HepG2 (cell line): ENCODE measurements around the gene TMEM260. TPM values are rescaled to one million over a fixed set of nuclear protein-coding genes. Genes with fewer than 3 reads are reported as not detected.

ENCODE experiments used
- FOXA1 ChIP-seq, 2 experiments: fragments of 450-650 bp in 1 of 2; sonication (generic) in 1 of 2; formaldehyde crosslinking in 1 of 2; IDR thresholded peaks; 2 replicates each; pipeline versions ENCODE4 v1.4.0 to v1.6.1; 2016 to 2020; ENCODE audit warnings: missing genetic modification reagents in 1 of 2
- FOXJ3 ChIP-seq: sonication (generic); formaldehyde crosslinking; IDR thresholded peaks from 2 replicates; pipeline ENCODE4 v1.4.0; 2020; ENCODE audit warnings: missing genetic modification reagents, mild to moderate bottlenecking, borderline replicate concordance
- HNRNPK ChIP-seq: fragments of 200-400 bp; formaldehyde crosslinking; IDR thresholded peaks from 2 replicates; pipeline ENCODE4 v1.6.1; 2018; ENCODE audit warnings: low read length, low read depth, moderate library complexity, mild to moderate bottlenecking; ENCODE audit not compliant: poor library complexity, severe bottlenecking
- MXD3 ChIP-seq: IDR thresholded peaks from 2 replicates; pipeline ENCODE4 v1.6.1; 2016; ENCODE audit warnings: mild to moderate bottlenecking, missing biosample characterization, missing genetic modification reagents
- PAX8 ChIP-seq: sonication (generic); formaldehyde crosslinking; IDR thresholded peaks from 2 replicates; pipeline ENCODE4 v1.8.0; 2022; ENCODE audit warnings: mild to moderate bottlenecking, missing genetic modification reagents, borderline replicate concordance
- TARDBP ChIP-seq: sonication (generic); formaldehyde crosslinking; IDR thresholded peaks from 2 replicates; pipeline ENCODE4 v1.8.0; 2022; ENCODE audit warnings: mild to moderate bottlenecking, missing genetic modification reagents
- ZBTB42 ChIP-seq: sonication (generic); formaldehyde crosslinking; IDR thresholded peaks from 2 replicates; pipeline ENCODE4 v1.5.0; 2020; ENCODE audit warnings: mild to moderate bottlenecking, missing genetic modification reagents
- ZNF362 ChIP-seq: sonication (generic); formaldehyde crosslinking; IDR thresholded peaks from 2 replicates; pipeline ENCODE4 v1.4.0; 2020; ENCODE audit warnings: missing genetic modification reagents, mild to moderate bottlenecking, borderline replicate concordance
- ZNF430 ChIP-seq: sonication (generic); formaldehyde crosslinking; IDR thresholded peaks from 2 replicates; pipeline ENCODE4 v1.9.0; 2021; ENCODE audit warnings: mild to moderate bottlenecking, missing genetic modification reagents
- ZNF780A ChIP-seq: sonication (generic); formaldehyde crosslinking; IDR thresholded peaks from 2 replicates; pipeline ENCODE4 v1.8.0; 2022; ENCODE audit warnings: mild to moderate bottlenecking, missing genetic modification reagents, moderate library complexity
- ZNF782 ChIP-seq: sonication (generic); formaldehyde crosslinking; IDR thresholded peaks from 2 replicates; pipeline ENCODE4 v1.4.0; 2020; ENCODE audit warnings: missing genetic modification reagents, mild to moderate bottlenecking, borderline replicate concordance
- polyA plus RNA-seq, 8 experiments: library from polyadenylated mRNA; depleted of rRNA in 3 of 8; stranded (reverse) in 7 of 8; unstranded in 1 of 8; fragments of >200 nt; fragmentation: Illumina TruSeq in 4 of 8; extraction: Trizol in 4 of 8; gene quantifications; 2 replicates each; pipeline versions ENCODE4 v1.2.1 to v1.2.3, GENCODE V29; 2011 to 2016; ENCODE audit warnings: low read depth in 4 of 8, missing spikeins in 1 of 8, mixed read lengths in 1 of 8; ENCODE audit not compliant: insufficient read depth in 1 of 8
- total RNA-seq, 5 experiments: library from RNA; depleted of rRNA; stranded (reverse); fragments of >200 nt; fragmentation: Illumina TruSeq; extraction: Trizol; gene quantifications; 2 replicates each; pipeline ENCODE4 v1.2.3, GENCODE V29; 2016; ENCODE audit warnings: low read depth in 1 of 5
- TF ChIP-seq, protein P1 (sequence below), 2 experiments: IDR thresholded peaks; 2 replicates each; pipeline ENCODE4 v1.6.1; 2011 to 2012; ENCODE audit warnings: low read length in 2 of 2, borderline replicate concordance in 1 of 2, low read depth in 1 of 2, mild to moderate bottlenecking in 1 of 2, moderate library complexity in 1 of 2
- TF ChIP-seq, protein P2 (sequence below): sonication (generic); formaldehyde crosslinking; IDR thresholded peaks from 2 replicates; pipeline ENCODE4 v1.5.0; 2020; ENCODE audit warnings: mild to moderate bottlenecking, missing genetic modification reagents, borderline replicate concordance

TMEM260 gene
- total and polyA plus RNA-seq, 2 of the 13 experiments (the other 11 are each of a cell fraction or from before 2014, with no cell fraction given), result 7.7 to 9.3 TPM

GRCh38 chr14:56579345-56580220, at the start of gene TMEM260 (continued):
- no peak for TF ChIP-seq FOXJ3 (CRISPR knock-in tag)
- TF ChIP-seq TARDBP (CRISPR knock-in tag), result 0 out of 2 replicates have a peak, but pooled peaks have one; percentile 46
- TF ChIP-seq ZNF780A (CRISPR knock-in tag), result no peak
- no peak for TF ChIP-seq FOXA1 (IDR thresholded peaks at IDR 0.05)
- no peak for TF ChIP-seq FOXA1 (CRISPR knock-in tag; IDR thresholded peaks at IDR 0.05)
- TF ChIP-seq HNRNPK, result no peak
- TF ChIP-seq, protein P1, sequence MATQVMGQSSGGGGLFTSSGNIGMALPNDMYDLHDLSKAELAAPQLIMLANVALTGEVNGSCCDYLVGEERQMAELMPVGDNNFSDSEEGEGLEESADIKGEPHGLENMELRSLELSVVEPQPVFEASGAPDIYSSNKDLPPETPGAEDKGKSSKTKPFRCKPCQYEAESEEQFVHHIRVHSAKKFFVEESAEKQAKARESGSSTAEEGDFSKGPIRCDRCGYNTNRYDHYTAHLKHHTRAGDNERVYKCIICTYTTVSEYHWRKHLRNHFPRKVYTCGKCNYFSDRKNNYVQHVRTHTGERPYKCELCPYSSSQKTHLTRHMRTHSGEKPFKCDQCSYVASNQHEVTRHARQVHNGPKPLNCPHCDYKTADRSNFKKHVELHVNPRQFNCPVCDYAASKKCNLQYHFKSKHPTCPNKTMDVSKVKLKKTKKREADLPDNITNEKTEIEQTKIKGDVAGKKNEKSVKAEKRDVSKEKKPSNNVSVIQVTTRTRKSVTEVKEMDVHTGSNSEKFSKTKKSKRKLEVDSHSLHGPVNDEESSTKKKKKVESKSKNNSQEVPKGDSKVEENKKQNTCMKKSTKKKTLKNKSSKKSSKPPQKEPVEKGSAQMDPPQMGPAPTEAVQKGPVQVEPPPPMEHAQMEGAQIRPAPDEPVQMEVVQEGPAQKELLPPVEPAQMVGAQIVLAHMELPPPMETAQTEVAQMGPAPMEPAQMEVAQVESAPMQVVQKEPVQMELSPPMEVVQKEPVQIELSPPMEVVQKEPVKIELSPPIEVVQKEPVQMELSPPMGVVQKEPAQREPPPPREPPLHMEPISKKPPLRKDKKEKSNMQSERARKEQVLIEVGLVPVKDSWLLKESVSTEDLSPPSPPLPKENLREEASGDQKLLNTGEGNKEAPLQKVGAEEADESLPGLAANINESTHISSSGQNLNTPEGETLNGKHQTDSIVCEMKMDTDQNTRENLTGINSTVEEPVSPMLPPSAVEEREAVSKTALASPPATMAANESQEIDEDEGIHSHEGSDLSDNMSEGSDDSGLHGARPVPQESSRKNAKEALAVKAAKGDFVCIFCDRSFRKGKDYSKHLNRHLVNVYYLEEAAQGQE (IDR thresholded peaks at IDR 0.05; ENCODE audit: borderline replicate concordance in 1 of 2, low read depth in 1 of 2, low read length in 2 of 2), result peak in 1 of 2 experiments; percentile 13; a peak in 1 of 4 replicates
- no peak for TF ChIP-seq ZBTB42
- TF ChIP-seq, protein P2, sequence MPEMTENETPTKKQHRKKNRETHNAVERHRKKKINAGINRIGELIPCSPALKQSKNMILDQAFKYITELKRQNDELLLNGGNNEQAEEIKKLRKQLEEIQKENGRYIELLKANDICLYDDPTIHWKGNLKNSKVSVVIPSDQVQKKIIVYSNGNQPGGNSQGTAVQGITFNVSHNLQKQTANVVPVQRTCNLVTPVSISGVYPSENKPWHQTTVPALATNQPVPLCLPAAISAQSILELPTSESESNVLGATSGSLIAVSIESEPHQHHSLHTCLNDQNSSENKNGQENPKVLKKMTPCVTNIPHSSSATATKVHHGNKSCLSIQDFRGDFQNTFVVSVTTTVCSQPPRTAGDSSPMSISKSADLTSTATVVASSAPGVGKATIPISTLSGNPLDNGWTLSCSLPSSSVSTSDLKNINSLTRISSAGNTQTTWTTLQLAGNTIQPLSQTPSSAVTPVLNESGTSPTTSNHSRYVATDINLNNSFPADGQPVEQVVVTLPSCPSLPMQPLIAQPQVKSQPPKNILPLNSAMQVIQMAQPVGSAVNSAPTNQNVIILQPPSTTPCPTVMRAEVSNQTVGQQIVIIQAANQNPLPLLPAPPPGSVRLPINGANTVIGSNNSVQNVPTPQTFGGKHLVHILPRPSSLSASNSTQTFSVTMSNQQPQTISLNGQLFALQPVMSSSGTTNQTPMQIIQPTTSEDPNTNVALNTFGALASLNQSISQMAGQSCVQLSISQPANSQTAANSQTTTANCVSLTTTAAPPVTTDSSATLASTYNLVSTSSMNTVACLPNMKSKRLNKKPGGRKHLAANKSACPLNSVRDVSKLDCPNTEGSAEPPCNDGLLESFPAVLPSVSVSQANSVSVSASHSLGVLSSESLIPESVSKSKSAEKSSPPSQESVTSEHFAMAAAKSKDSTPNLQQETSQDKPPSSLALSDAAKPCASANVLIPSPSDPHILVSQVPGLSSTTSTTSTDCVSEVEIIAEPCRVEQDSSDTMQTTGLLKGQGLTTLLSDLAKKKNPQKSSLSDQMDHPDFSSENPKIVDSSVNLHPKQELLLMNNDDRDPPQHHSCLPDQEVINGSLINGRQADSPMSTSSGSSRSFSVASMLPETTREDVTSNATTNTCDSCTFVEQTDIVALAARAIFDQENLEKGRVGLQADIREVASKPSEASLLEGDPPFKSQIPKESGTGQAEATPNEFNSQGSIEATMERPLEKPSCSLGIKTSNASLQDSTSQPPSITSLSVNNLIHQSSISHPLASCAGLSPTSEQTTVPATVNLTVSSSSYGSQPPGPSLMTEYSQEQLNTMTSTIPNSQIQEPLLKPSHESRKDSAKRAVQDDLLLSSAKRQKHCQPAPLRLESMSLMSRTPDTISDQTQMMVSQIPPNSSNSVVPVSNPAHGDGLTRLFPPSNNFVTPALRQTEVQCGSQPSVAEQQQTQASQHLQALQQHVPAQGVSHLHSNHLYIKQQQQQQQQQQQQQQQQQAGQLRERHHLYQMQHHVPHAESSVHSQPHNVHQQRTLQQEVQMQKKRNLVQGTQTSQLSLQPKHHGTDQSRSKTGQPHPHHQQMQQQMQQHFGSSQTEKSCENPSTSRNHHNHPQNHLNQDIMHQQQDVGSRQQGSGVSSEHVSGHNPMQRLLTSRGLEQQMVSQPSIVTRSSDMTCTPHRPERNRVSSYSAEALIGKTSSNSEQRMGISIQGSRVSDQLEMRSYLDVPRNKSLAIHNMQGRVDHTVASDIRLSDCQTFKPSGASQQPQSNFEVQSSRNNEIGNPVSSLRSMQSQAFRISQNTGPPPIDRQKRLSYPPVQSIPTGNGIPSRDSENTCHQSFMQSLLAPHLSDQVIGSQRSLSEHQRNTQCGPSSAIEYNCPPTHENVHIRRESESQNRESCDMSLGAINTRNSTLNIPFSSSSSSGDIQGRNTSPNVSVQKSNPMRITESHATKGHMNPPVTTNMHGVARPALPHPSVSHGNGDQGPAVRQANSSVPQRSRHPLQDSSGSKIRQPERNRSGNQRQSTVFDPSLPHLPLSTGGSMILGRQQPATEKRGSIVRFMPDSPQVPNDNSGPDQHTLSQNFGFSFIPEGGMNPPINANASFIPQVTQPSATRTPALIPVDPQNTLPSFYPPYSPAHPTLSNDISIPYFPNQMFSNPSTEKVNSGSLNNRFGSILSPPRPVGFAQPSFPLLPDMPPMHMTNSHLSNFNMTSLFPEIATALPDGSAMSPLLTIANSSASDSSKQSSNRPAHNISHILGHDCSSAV, result no peak
- peak; percentile 97; the same call in 1 of the 2 replicates for TF ChIP-seq PAX8 (CRISPR knock-in tag)
- TF ChIP-seq ZNF362 (CRISPR knock-in tag), result peak; percentile 64; the same call in 1 of the 2 replicates
- TF ChIP-seq MXD3 (CRISPR knock-in tag), result peak; percentile 52; the same call in 1 of the 2 replicates
- TF ChIP-seq ZNF430 (CRISPR knock-in tag), result no peak
- peak; percentile 77 for TF ChIP-seq ZNF782 (CRISPR knock-in tag)
